ENCODE results near the gene WDR70. TPM values are rescaled to one million over a fixed set of nuclear protein-coding genes. Genes with fewer than 3 reads are reported as not detected.
"Not testable (repeated sequence)": the region's sequence is repeated elsewhere in the genome, so short reads cannot be mapped to it uniquely, and the experiment has no call there.

WDR70 gene
- total and polyA plus RNA-seq, 5 donors = 9.4 to 21.1 (median 16.7) TPM

DNA sequence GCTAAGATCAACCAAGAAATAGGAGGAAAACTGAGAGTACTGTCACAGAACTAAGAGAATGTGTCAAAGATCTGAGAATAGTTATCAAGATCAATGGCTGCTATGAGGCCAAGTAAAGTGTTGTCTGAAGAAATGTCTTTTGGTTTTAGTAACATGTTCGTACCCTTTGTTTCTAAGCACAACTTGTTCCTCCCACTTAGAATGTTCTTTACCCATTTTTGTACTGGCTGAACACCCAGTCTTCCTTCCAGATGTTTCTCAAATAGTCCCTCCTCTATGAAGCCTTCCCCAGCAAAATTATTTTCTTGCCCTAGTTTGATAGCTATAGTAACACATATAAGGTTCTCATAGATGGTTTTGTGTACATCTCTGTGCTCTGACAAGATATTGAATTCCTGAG is 191.5 kb downstream of the WDR70 start:
- Histone ChIP-seq H3K4me1 (ENCODE audit: control insufficient read depth, insufficient read depth, low read length) (no peaks in the 10 kb centered on the region), H3K4me3 (ENCODE audit: low read length) (no peak overlapping the region), H3K27ac (ENCODE audit: low read length) (no peak overlapping the region), H3K9me3 (ENCODE audit: control insufficient read depth, low read length) (peaks cover 3% of the 10 kb centered on the region), H3K27me3 (ENCODE audit: control insufficient read depth, insufficient read depth) (no peaks in the 10 kb centered on the region)
- intact Hi-C loops (cut with DNase I) = no loop called here
- WGBS = 88% methylated on average over 1 of the region's 1 CpG
- DNase-seq (no peak), ATAC-seq (no peak)

DNA sequence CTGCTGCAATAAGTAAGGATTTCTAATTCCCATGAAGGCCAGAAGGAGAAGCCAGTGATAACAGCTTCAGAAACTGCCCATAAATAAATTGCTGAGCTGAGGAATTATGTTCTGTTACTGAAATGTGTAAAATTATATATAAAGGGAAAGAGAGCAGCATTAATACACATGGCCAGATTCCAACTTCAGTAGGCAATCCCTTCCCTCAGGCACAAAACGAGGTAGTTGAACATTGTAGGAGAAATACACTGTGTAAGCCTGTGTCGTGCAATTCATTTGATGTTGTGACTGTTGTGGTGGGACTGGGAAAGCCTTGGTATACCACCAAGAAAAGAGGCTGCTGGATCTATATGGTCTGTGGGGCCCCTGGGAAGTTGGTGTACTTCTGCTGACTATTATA is 192.9 kb downstream of the WDR70 start:
- peaks cover 3% of the 10 kb centered on the region for H3K9me3 ChIP-seq (ENCODE audit: control insufficient read depth, low read length)
- ATAC-seq (no peak), DNase-seq (no peak)
- intact Hi-C loops (cut with DNase I) = no loop called here
- no peak overlapping the region for H3K4me3 ChIP-seq (ENCODE audit: low read length)
- H3K4me1 ChIP-seq (ENCODE audit: control insufficient read depth, insufficient read depth, low read length) = peaks cover 1% of the 10 kb centered on the region
- H3K27ac ChIP-seq (ENCODE audit: low read length) = no peak overlapping the region
- H3K27me3 ChIP-seq (ENCODE audit: control insufficient read depth, insufficient read depth) = no peaks in the 10 kb centered on the region
- WGBS = 85% methylated on average over 2 of the region's 2 CpGs

DNA sequence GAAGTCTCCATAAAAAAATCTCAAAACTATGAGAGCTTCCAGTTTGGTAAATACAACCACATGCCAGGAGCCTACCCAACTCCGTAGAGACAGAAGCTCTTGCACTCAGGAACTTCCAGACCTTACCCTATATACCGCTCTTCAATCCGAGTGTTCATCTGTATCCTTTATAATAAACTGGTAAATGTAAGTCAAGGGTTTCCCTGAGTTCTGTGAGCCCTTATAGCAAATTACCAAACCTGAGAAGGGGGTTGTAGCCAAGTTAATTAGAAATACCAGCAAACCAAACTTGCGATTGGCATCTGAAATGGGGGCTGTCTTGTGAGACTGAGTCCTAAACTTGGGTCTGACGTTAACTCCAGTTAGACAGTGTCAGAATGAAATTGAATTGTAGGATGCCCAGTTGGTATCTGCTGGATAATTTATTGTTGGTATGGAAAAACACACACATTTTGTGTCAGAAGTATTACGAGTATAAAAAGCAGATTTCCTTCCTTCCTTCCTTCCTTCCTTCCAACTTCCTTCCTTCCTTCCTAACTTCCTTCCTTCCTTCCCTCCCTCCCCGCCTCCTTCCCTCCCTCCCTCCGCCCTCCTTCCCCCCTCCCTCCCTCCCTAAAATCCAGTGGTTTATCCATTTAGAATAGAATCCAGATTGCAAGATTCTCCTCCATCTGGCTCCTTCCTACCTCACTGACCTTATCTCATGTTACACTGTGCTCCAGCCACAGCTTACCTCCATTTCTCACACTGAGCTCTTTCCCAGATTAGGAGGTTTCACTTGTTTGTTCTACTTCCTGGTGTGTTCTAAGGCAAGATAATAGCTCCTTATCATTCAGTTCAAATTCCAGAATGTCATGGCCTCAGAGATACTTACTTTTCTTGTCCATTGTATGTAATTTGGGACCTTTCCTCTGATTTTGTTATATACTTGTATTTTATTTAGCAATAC is 196.7 kb downstream of the WDR70 start:
- intact Hi-C loops (cut with DNase I) = no loop called here
- H3K4me3 ChIP-seq (ENCODE audit: low read length) = no peak overlapping the region
- DNase-seq (no peak), ATAC-seq (peak in 1 of 2 donors; percentile 32)
- H3K27ac ChIP-seq (ENCODE audit: low read length) = no peak overlapping the region
- peaks cover 3% of the 10 kb centered on the region for H3K9me3 ChIP-seq (ENCODE audit: control insufficient read depth, low read length)
- H3K27me3 ChIP-seq (ENCODE audit: control insufficient read depth, insufficient read depth) = no peaks in the 10 kb centered on the region
- H3K4me1 ChIP-seq (ENCODE audit: control insufficient read depth, insufficient read depth, low read length) = peaks cover 1% of the 10 kb centered on the region
- WGBS = 90% methylated on average over 8 of the region's 8 CpGs

DNA sequence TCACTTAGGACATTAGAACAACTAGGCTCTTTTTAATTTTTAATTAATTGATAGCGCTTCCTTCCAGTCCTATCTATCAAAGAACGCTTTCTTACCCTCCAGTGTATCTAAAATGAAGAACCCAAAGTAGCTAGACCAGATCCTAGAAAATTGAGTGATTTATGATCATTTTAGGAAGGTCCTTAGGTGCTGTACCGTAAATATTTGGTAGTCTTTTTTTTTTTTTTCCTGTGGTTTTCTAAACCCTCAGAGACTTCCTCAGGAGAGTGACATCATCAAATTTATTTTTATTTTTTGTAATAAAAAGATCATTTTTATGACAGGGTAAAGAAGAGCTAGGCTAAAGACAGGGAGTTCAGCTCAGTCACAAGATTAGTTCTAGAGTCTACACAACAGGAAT is 197.4 kb downstream of the WDR70 start:
- no peak for DNase-seq
- WGBS = 89% methylated on average over 3 of the region's 3 CpGs
- no peak overlapping the region for H3K27ac ChIP-seq (ENCODE audit: low read length)
- H3K4me3 ChIP-seq (ENCODE audit: low read length) = no peak overlapping the region
- peaks cover 3% of the 10 kb centered on the region for H3K9me3 ChIP-seq (ENCODE audit: control insufficient read depth, low read length)
- intact Hi-C loops (cut with DNase I) = no loop called here
- H3K4me1 ChIP-seq (ENCODE audit: control insufficient read depth, insufficient read depth, low read length) = peaks cover 1% of the 10 kb centered on the region
- H3K27me3 ChIP-seq (ENCODE audit: control insufficient read depth, insufficient read depth) = no peaks in the 10 kb centered on the region
- ATAC-seq = no peak

DNA sequence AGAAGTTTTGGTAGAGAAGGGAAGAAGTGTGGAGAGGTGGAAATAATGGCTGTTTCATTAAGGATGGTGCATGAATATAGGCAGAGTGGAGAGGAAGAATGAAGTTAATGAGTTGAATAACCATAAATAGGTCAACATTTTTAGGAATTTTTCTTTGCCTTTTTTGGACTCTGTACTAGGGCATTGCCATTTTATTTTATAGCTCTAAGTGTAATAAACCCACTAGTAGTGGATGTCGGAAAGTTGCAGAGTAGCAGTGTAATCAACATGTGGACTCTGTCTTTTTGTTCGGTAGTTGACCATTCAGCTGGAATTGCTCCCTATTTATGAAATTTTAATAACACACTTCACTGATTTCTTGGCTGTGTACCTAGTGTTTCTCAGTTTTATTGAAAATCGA is 199.1 kb downstream of the WDR70 start:
- Histone ChIP-seq H3K27ac (ENCODE audit: low read length) (no peak overlapping the region), H3K9me3 (ENCODE audit: control insufficient read depth, low read length) (peaks cover 3% of the 10 kb centered on the region), H3K4me1 (ENCODE audit: control insufficient read depth, insufficient read depth, low read length) (peaks cover 1% of the 10 kb centered on the region), H3K4me3 (ENCODE audit: low read length) (no peak overlapping the region), H3K27me3 (ENCODE audit: control insufficient read depth, insufficient read depth) (no peaks in the 10 kb centered on the region)
- intact Hi-C loops (cut with DNase I) = no loop called here
- DNase-seq (no peak), ATAC-seq (no peak)
- 92% methylated on average over 3 of the region's 3 CpGs for WGBS

DNA sequence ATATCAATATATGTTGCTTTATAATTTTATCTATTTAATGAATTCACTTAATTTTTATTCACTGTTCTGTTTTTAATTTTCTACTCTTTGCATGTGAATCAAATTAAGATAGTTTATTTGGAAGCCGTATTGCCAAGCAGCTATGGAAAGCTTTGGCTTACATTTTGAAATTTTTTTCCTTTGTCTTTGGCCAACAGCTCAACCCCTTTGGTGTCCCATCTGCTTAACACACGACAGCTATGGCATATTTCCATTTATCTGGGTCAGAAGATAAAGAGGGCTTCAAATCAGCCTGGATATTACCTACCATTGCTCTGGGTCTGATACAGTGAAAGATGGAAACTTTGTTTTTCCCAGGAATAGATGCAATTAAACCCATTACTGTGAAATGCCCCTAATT is 201.0 kb downstream of the WDR70 start:
- intact Hi-C loops (cut with DNase I) = no loop called here
- H3K4me1 ChIP-seq (ENCODE audit: control insufficient read depth, insufficient read depth, low read length) = peaks cover 1% of the 10 kb centered on the region
- DNase-seq (no peak), ATAC-seq (no peak)
- no peaks in the 10 kb centered on the region for H3K9me3 ChIP-seq (ENCODE audit: control insufficient read depth, low read length)
- no peak overlapping the region for H3K4me3 ChIP-seq (ENCODE audit: low read length)
- H3K27ac ChIP-seq (ENCODE audit: low read length) = no peak overlapping the region
- no peaks in the 10 kb centered on the region for H3K27me3 ChIP-seq (ENCODE audit: control insufficient read depth, insufficient read depth)
- WGBS = 61% methylated on average over 2 of the region's 2 CpGs

DNA sequence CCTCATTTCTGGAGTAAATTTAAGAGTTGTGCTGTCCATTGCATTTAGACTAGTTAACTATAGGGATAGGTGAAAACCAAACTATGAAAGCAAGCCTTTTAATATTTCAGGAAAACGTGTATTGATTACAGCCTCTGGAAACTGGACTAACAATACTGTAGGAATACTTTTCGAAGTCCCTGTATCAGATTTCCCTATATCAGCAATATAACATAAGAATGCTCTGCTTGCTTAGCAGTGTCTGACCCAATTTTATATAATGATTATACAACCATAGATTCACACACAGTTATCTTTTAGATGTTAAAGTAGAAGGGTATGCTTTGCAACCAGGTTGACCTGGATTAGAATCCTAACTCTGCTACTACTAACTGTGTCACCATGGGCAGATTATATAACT is 203.1 kb downstream of the WDR70 start:
- Histone ChIP-seq H3K4me3 (ENCODE audit: low read length) (no peak overlapping the region), H3K4me1 (ENCODE audit: control insufficient read depth, insufficient read depth, low read length) (no peaks in the 10 kb centered on the region), H3K27me3 (ENCODE audit: control insufficient read depth, insufficient read depth) (no peaks in the 10 kb centered on the region), H3K9me3 (ENCODE audit: control insufficient read depth, low read length) (no peaks in the 10 kb centered on the region), H3K27ac (ENCODE audit: low read length) (no peak overlapping the region)
- DNase-seq (no peak), ATAC-seq (no peak)
- intact Hi-C loops (cut with DNase I) = no loop called here
- whole genome bisulfite sequencing = 94% methylated on average over 2 of the region's 2 CpGs

DNA sequence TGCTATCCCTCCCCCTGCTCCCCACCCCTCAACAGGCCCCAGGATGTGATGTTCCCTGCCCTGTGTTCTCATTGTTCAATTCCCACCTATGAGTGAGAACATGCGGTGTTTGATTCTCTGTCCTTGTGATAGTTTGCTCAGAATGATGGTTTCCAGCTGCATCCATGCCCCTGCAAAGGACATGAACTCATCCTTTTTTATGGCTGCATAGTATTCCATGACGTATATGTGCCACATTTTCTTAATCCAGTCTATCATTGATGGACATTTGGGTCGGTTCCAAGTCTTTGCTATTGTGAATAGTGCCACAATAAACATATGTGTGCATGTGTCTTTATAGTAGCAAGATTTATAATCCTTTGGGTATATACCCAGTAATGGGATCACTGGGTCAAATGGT is 214.2 kb downstream of the WDR70 start:
- intact Hi-C loops (cut with DNase I); H3K4me3 ChIP-seq (ENCODE audit: low read length); H3K4me1 ChIP-seq (ENCODE audit: control insufficient read depth, insufficient read depth, low read length); ATAC-seq; DNase-seq; H3K27me3 ChIP-seq (ENCODE audit: control insufficient read depth, insufficient read depth); H3K27ac ChIP-seq (ENCODE audit: low read length); H3K9me3 ChIP-seq (ENCODE audit: control insufficient read depth, low read length): not testable (repeated sequence)
- 96% methylated on average over 3 of the region's 3 CpGs for WGBS

DNA sequence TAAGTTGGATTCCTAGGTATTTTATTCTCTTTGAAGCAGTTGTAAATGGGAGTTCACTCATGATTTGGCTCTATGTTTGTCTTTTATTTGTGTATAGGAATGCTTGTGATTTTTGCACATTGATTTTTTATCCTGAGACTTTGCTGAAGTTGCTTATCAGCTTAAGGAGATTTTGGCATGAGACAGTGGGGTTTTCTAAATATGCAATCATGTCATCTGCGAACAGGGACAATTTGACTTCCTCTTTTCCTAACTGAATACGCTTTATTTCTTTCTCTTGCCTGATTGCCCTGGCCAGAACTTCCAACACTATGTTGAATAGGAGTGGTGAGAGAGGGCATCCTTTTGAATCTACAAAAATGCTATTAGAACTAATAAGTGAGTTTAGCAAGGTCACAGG is 215.7 kb downstream of the WDR70 start:
- H3K4me1 ChIP-seq (ENCODE audit: control insufficient read depth, insufficient read depth, low read length); ATAC-seq; H3K9me3 ChIP-seq (ENCODE audit: control insufficient read depth, low read length); H3K4me3 ChIP-seq (ENCODE audit: low read length); intact Hi-C loops (cut with DNase I); DNase-seq; H3K27me3 ChIP-seq (ENCODE audit: control insufficient read depth, insufficient read depth); H3K27ac ChIP-seq (ENCODE audit: low read length): not testable (repeated sequence)
- 23% methylated on average over 2 of the region's 2 CpGs for WGBS

DNA sequence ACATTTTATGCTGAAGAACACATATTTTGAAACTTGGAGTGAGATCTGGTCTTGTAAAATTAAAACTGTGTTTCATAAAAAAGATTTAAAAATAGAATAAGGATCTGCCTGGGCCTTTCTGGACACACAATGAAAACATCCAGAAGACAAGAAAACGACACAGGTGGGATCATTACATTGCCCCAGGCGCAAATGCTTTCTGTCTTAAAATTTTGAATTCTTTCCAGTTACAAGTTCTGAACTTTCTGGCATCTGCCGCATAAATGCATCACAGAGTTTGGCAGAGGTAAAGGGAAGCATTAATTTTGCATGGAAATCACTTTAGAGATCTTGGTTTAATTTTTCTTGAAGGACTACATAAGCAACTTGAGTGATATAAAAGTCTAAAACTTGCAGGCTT is 219.6 kb downstream of the WDR70 start:
- DNase-seq (no peak), ATAC-seq (no peak)
- intact Hi-C loops (cut with DNase I) = no loop called here
- no peaks in the 10 kb centered on the region for H3K9me3 ChIP-seq (ENCODE audit: control insufficient read depth, low read length)
- H3K4me3 ChIP-seq (ENCODE audit: low read length) = no peak overlapping the region
- WGBS = 90% methylated on average over 3 of the region's 3 CpGs
- H3K27ac ChIP-seq (ENCODE audit: low read length) = no peak overlapping the region
- no peaks in the 10 kb centered on the region for H3K4me1 ChIP-seq (ENCODE audit: control insufficient read depth, insufficient read depth, low read length)
- no peaks in the 10 kb centered on the region for H3K27me3 ChIP-seq (ENCODE audit: control insufficient read depth, insufficient read depth)

DNA sequence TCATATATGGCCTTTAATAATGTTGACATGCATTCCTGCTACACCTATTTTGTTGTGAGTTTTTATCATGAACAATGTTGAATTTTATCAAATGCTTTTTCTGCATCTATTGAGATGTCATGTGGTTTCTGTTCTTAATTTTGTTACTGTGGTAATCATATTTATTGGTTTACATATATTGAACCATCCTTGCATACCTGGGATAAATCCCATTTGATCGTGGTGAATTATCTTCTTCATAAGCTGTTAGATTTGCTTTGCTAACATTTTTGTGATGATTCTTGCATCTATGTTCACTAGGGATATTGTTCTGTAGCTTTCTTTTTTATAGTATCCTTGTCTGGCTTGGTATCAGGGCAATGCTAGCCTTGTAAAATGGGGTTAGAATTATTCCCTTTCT is 222.0 kb downstream of the WDR70 start:
- H3K4me3 ChIP-seq (ENCODE audit: low read length) = no peak overlapping the region
- H3K4me1 ChIP-seq (ENCODE audit: control insufficient read depth, insufficient read depth, low read length) = no peaks in the 10 kb centered on the region
- intact Hi-C loops (cut with DNase I) = no loop called here
- 99% methylated on average over 1 of the region's 1 CpG for WGBS
- ATAC-seq (no peak), DNase-seq (no peak)
- H3K27ac ChIP-seq (ENCODE audit: low read length) = no peak overlapping the region
- H3K9me3 ChIP-seq (ENCODE audit: control insufficient read depth, low read length) = no peaks in the 10 kb centered on the region
- H3K27me3 ChIP-seq (ENCODE audit: control insufficient read depth, insufficient read depth) = no peaks in the 10 kb centered on the region

Data from right cardiac atrium (tissue), 5 donors.